K562 (cell line): ENCODE data around the gene NR5A2. TPM values are rescaled to one million over a fixed set of nuclear protein-coding genes. Genes with fewer than 3 reads are reported as not detected.

Source experiments
- ATAC-seq: fragments of 200-7000 bp; cut with Tn5 transposase; 3 replicates; pipeline ENCODE4 v1.9.1; 2020; ENCODE audit warnings: moderate library complexity
- BruUV-seq: library from RNA; stranded (reverse); fragments of 400-500 nt; replicated peaks from 2 replicates; lab custom pipeline; 2021; lab: Mats Ljungman, UMichigan
- CTCF ChIA-PET: fragments of 300-600 bp; formaldehyde crosslinking; extraction: SDS; loops from one replicate; lab custom pipeline; 2021; ENCODE audit warnings: low intra/inter-chr PET ratio; lab: Yijun Ruan, JAX
- POLR2A ChIA-PET: fragments of 300-600, 350-650 bp; sonication (Branson Sonifier 250); formaldehyde crosslinking; extraction: SDS; loops from one replicate; lab custom pipeline; 2021; ENCODE audit warnings: antibody characterized with exemption, inconsistent platforms; lab: Yijun Ruan, JAX
- DNase-seq, 4 experiments: peaks; one replicate each; pipeline versions ENCODE4 v3.0.0 to v3.0.0-alpha.2; 2011 to 2018; ENCODE audit warnings: low spot score in 3 of 4, mixed read lengths in 3 of 4; ENCODE audit errors: extremely low read depth in 1 of 4
- FAIRE-seq: peaks from 2 replicates; lab custom pipeline; 2011; peaks lifted over from hg19 to GRCh38; lab: Jason Lieb, UNC
- H2AFZ ChIP-seq: 2 replicates; pipeline ENCODE4 v1.6.0; 2011; ENCODE audit warnings: low read depth, low read length, control low read depth, inconsistent platforms
- H3K27ac ChIP-seq: fragments of 200-600 bp; 3 replicates; pipeline ENCODE4 v1.8.0; 2011; ENCODE audit warnings: low read depth, mild to moderate bottlenecking, control low read depth, inconsistent platforms, low read length, moderate library complexity, mixed read lengths; ENCODE audit errors: extremely low read depth
- H3K27me3 ChIP-seq, 2 experiments: fragments of 300-600 bp in 1 of 2; 2 replicates in 1 of 2; 3 replicates in 1 of 2; pipeline versions ENCODE4 v1.6.0 to v1.8.0; 2011; ENCODE audit warnings: inconsistent platforms in 2 of 2, low read length in 2 of 2, mild to moderate bottlenecking in 1 of 2, mixed read lengths in 1 of 2, moderate library complexity in 1 of 2; ENCODE audit not compliant: control insufficient read depth in 2 of 2, insufficient read depth in 2 of 2
- H3K36me3 ChIP-seq: fragments of 300-600 bp; 3 replicates; pipeline ENCODE4 v1.8.0; 2011; ENCODE audit warnings: mild to moderate bottlenecking, low read length, inconsistent platforms; ENCODE audit not compliant: control insufficient read depth, insufficient read depth
- H3K4me1 ChIP-seq, 2 experiments: fragments of 200-600 bp in 1 of 2; replicated peaks in 1 of 2; 2 replicates in 1 of 2; 3 replicates in 1 of 2; pipeline versions ENCODE4 v1.5.1 to v1.8.0; 2011; ENCODE audit warnings: inconsistent platforms in 2 of 2, low read length in 2 of 2, mild to moderate bottlenecking in 1 of 2, mixed read lengths in 1 of 2, moderate library complexity in 1 of 2; ENCODE audit not compliant: control insufficient read depth in 2 of 2, insufficient read depth in 2 of 2
- H3K4me2 ChIP-seq: 2 replicates; pipeline ENCODE4 v1.6.1; 2011; ENCODE audit warnings: low read length, control low read depth, inconsistent platforms, mixed read lengths; ENCODE audit not compliant: insufficient read depth
- H3K4me3 ChIP-seq: fragments of 200-600 bp; sonication (generic), shearing (Covaris generic); 2 replicates; pipeline ENCODE4 v1.5.1; 2016; ENCODE audit warnings: control low read depth, inconsistent platforms
- H3K79me2 ChIP-seq: fragments of 200-600 bp; 3 replicates; pipeline ENCODE4 v1.8.0; 2011; ENCODE audit warnings: low read length, inconsistent platforms; ENCODE audit not compliant: control insufficient read depth, insufficient read depth
- H3K9ac ChIP-seq, 2 experiments: 2 replicates each; pipeline versions ENCODE4 v1.6.0 to v1.6.1; 2011; ENCODE audit warnings: low read depth in 2 of 2, low read length in 2 of 2, control low read depth in 1 of 2, inconsistent platforms in 1 of 2, mild to moderate bottlenecking in 1 of 2, mixed read lengths in 1 of 2; ENCODE audit not compliant: insufficient read depth in 1 of 2
- H3K9me1 ChIP-seq: one replicate; pipeline ENCODE4 v1.6.0; 2011; ENCODE audit warnings: inconsistent platforms, mild to moderate bottlenecking, low read length, moderate library complexity; ENCODE audit not compliant: control insufficient read depth, insufficient read depth
- H3K9me3 ChIP-seq: replicated peaks from 2 replicates; pipeline ENCODE4 v1.5.1; 2011; ENCODE audit warnings: low read depth, low read length, inconsistent platforms; ENCODE audit not compliant: control insufficient read depth, insufficient read depth
- H4K20me1 ChIP-seq: replicated peaks from 2 replicates; pipeline ENCODE4 v1.6.1; 2011; ENCODE audit warnings: low read length, inconsistent platforms, mixed read lengths; ENCODE audit not compliant: control insufficient read depth, insufficient read depth
- BRD9 ChIP-seq: fragments of 450-650 bp; IDR thresholded peaks from 2 replicates; pipeline ENCODE4 v1.6.1; 2018; ENCODE audit warnings: low read depth; ENCODE audit not compliant: partially characterized antibody
- ETV5 ChIP-seq: sonication (generic); formaldehyde crosslinking; IDR thresholded peaks from 2 replicates; pipeline ENCODE4 v1.4.0; 2020; ENCODE audit warnings: low read depth, mild to moderate bottlenecking, missing genetic modification reagents
- HBP1 ChIP-seq: fragments of 450-650 bp; formaldehyde crosslinking; IDR thresholded peaks from 2 replicates; pipeline ENCODE4 v1.4.0; 2022; ENCODE audit warnings: missing genetic modification characterization
- HMG20B ChIP-seq: fragments of 250-450 bp; sonication (Bioruptor Pico); IDR thresholded peaks from 2 replicates; pipeline ENCODE4 v1.5.0; 2021; ENCODE audit warnings: mild to moderate bottlenecking
- ILF3 ChIP-seq: fragments of 450-650 bp; IDR thresholded peaks from 2 replicates; pipeline ENCODE4 v1.6.1; 2018; ENCODE audit warnings: antibody characterized with exemption, mild to moderate bottlenecking, moderate library complexity, borderline replicate concordance
- KHSRP ChIP-seq: fragments of 450-650 bp; IDR thresholded peaks from 2 replicates; pipeline ENCODE4 v1.6.1; 2017
- MED1 ChIP-seq: sonication (generic); formaldehyde crosslinking; IDR thresholded peaks from 2 replicates; pipeline ENCODE4 v1.8.1; 2023; ENCODE audit warnings: missing genetic modification reagents, borderline replicate concordance
- SAFB ChIP-seq: fragments of 200-400 bp; formaldehyde crosslinking; IDR thresholded peaks from 2 replicates; pipeline ENCODE4 v1.6.1; 2017; ENCODE audit warnings: low read depth, low read length, borderline replicate concordance
- SIX5 ChIP-seq, 2 experiments: IDR thresholded peaks; 2 replicates each; pipeline ENCODE4 v1.6.1; 2011; ENCODE audit warnings: low read length in 2 of 2, borderline replicate concordance in 1 of 2, low read depth in 1 of 2, mild to moderate bottlenecking in 1 of 2, moderate library complexity in 1 of 2; ENCODE audit not compliant: insufficient read depth in 1 of 2
- SRSF7 ChIP-seq: fragments of 200-400 bp; formaldehyde crosslinking; optimal IDR thresholded peaks from 2 replicates; pipeline ENCODE3; 2017; ENCODE audit warnings: mild to moderate bottlenecking, low read depth, low read length
- THAP7 ChIP-seq: fragments of 250-450 bp; sonication (Bioruptor Pico); IDR thresholded peaks from 2 replicates; pipeline ENCODE4 v1.5.0; 2021
- UBTF ChIP-seq, 2 experiments: IDR thresholded peaks; 2 replicates each; pipeline ENCODE4 v1.6.1; 2012; ENCODE audit warnings: improper control_type of control experiment in 2 of 2, low read depth in 2 of 2, low read length in 2 of 2, borderline replicate concordance in 1 of 2
- ZBTB5 ChIP-seq: fragments of 450-650 bp; IDR thresholded peaks from 2 replicates; pipeline ENCODE4 v1.6.1; 2017; ENCODE audit warnings: antibody characterized with exemption
- ZC3H4 ChIP-seq: sonication (generic); formaldehyde crosslinking; IDR thresholded peaks from 2 replicates; pipeline ENCODE4 v1.9.0; 2021; ENCODE audit warnings: missing genetic modification reagents, borderline replicate concordance
- ZNF140 ChIP-seq: fragments of 250-450 bp; sonication (Bioruptor Pico); IDR thresholded peaks from 2 replicates; pipeline ENCODE4 v1.8.0; 2021; ENCODE audit warnings: moderate library complexity, mild to moderate bottlenecking, inconsistent platforms
- ZNF239 ChIP-seq: fragments of 250-450 bp; sonication (Bioruptor Pico); IDR thresholded peaks from 2 replicates; pipeline ENCODE4 v1.4.0; 2020; ENCODE audit warnings: mild to moderate bottlenecking
- ZNF586 ChIP-seq: fragments of 450-650 bp; formaldehyde crosslinking; conservative IDR thresholded peaks from 2 replicates; pipeline ENCODE4 v1.4.0; 2020; ENCODE audit warnings: mild to moderate bottlenecking, moderate library complexity
- WGBS: fragments of 100-300 bp; shearing (Covaris generic); methylation state at CpG from one replicate; pipeline ENCODE4 v1.1.6; 2016; ENCODE audit warnings: low coverage, mixed read lengths; ENCODE audit not compliant: insufficient coverage; ENCODE audit errors: missing lambda C conversion rate; 5-methylcytosine and 5-hydroxymethylcytosine counted together
- in situ Hi-C: fragments of 300-500 bp; cut with MboI; formaldehyde crosslinking; loops from 4 replicates; pipeline ENCODE4 v1.15.0; 2018; ENCODE audit warnings: inconsistent platforms, mixed read lengths
- intact Hi-C: fragments of 100-400 bp; cut with micrococcal nuclease; formaldehyde crosslinking; loops from 2 replicates; pipeline ENCODE4 v1.14.2; 2022
- polyA plus RNA-seq, 8 experiments: library from polyadenylated mRNA; depleted of rRNA in 4 of 8; stranded (reverse) in 5 of 8; unstranded in 3 of 8; fragments of >200 nt; fragmentation: Nextera tagmentation in 2 of 8; fragmentation: Illumina TruSeq in 1 of 8; extraction: Ambion mirVana in 2 of 8; extraction: Trizol in 1 of 8; gene quantifications; 2 replicates each; pipeline versions ENCODE4 v1.2.1 to v1.2.3, GENCODE V29; 2011 to 2014; ENCODE audit warnings: inconsistent platforms in 1 of 8, missing spikeins in 1 of 8
- total RNA-seq, 7 experiments: library from RNA; depleted of rRNA in 6 of 7; stranded (reverse); fragments of >200 nt in 6 of 7; fragmentation: Illumina TruSeq in 2 of 7; extraction: Trizol in 2 of 7; gene quantifications; 2 replicates each; pipeline versions ENCODE4 v1.2.1 to v1.2.3, GENCODE V29; 2011 to 2021; ENCODE audit warnings: low replicate concordance in 1 of 7

The NR5A2 gene
- total and polyA plus RNA-seq, 9 of the 15 experiments (the other 6 are each of a cell fraction or from before 2014, with no cell fraction given): 0.13 to 0.40 (median 0.29) TPM

- 0% methylated on average over 1 of the region's 1 CpG for WGBS
- Histone ChIP-seq H2AFZ (no peak overlapping the region), H3K9me1 (no peaks in the 10 kb centered on the region), H3K4me1 (no peaks in the 10 kb centered on the region), H3K4me2 (no peak overlapping the region), H3K4me3 (no peak overlapping the region), H3K79me2 (no peaks in the 10 kb centered on the region), H3K27ac (no peak overlapping the region), H3K9ac (no peak overlapping the region), H3K27me3 (peaks cover 2 to 15% of the 10 kb centered on the region in 2 experiments; a peak in 2 of 5 replicates), H3K9me3 (no peaks in the 10 kb centered on the region), H4K20me1 (no peaks in the 10 kb centered on the region), H3K36me3 (no peaks in the 10 kb centered on the region)
- ChIA-PET POLR2A (no interaction called here), CTCF (no interaction called here)
- DNase-seq: no peak
- no peak for ATAC-seq
- TF ChIP-seq UBTF (IDR thresholded peaks at IDR 0.05; ENCODE audit: borderline replicate concordance in 1 of 2, low read depth in 2 of 2, low read length in 2 of 2): no peak
- TF ChIP-seq HBP1 (CRISPR knock-in tag): no peak
- no peak for TF ChIP-seq SIX5 (IDR thresholded peaks at IDR 0.05; ENCODE audit: borderline replicate concordance in 1 of 2, insufficient read depth in 1 of 2, low read depth in 1 of 2, low read length in 2 of 2)
- no peak for TF ChIP-seq ZBTB5
- TF ChIP-seq BRD9: no peak
- no peak for TF ChIP-seq ZNF586
- TF ChIP-seq ZNF239 (CRISPR knock-in tag): no peak
- no peak for TF ChIP-seq ZC3H4 (CRISPR knock-in tag)
- TF ChIP-seq KHSRP: no peak
- no peak for TF ChIP-seq SAFB
- TF ChIP-seq MED1 (CRISPR knock-in tag): no peak
- TF ChIP-seq ETV5 (CRISPR knock-in tag): no peak
- no peak for TF ChIP-seq THAP7 (CRISPR knock-in tag)
- TF ChIP-seq ILF3: no peak
- no peak for TF ChIP-seq ZNF140 (CRISPR knock-in tag)
- TF ChIP-seq HMG20B (CRISPR knock-in tag): no peak
- no peak for TF ChIP-seq SRSF7
- in situ Hi-C loops (no loop called here), intact Hi-C loops (no loop called here)
- no peak for FAIRE-seq
- BruUV-seq: no TSS peak
These were observed 81.1 kb downstream of the NR5A2 start for GRCh38 chr1:200108659-200109058.
